ENCODE data around the gene C10orf90.

C10orf90 gene

GRCh38 chr10:126674741-126675515 is 4.4 kb upstream of the C10orf90 start:
- no peak for DNase-seq

DNA sequence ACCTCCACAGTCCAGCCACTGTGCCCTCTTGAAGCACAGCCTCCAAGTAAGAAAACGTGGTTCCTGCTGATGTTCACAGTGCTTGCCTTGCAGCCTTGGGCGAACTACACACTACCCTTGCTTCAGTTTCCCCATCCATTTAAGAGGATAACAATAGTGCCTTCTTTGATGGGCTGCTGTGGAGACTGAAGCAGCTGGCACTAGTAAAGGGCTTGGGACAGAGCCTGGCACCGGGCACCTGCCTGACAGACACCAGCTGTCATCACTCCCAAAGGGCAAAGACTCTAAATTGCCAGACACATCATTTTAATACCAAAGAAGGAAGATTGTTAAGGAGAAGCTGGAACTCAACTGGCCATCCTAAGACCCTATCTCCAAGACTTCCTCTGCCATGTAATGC is 3.1 kb upstream of the C10orf90 start:
- no peak for DNase-seq

GRCh38 chr10:126671402-126671975 is 996 bp upstream of the C10orf90 start:
- no peak for DNase-seq

DNA sequence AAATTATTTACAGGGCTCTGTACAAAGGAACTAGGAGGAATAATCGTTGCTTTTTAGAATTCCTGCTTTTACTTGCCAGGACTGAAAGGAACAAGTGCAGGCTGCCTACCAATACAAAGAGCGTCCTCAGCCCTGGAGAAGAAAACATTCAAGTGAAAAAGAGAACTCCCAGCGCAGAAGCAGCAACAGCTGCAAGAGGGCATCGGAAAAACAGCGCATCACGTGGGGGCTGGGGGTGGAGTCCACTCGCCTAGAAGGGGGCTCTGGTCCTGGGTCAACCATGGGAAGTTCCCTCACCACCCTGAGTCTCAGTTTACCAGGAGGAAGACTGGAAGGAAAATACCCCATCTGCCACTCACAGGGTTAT is 385 bp upstream of the C10orf90 start:
- no peak for DNase-seq

DNA sequence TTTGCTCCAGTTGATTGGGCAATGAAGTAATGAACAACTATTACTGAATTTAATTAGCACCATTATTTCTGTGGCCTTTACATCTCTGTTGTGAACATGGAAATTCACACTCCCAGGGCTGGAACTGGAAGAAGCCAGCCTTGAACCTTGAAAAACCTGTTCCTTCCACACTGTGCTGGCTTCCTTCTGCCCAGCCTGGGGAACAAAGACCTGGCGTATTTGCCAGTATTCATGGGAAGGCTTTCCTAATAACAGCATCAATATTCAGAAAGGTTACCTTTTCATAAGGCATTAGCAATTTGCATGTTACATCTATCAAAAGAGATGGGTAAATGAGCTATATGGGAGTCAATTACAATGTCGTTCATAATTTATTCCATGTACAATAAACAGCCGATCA is 1.3 kb downstream of the C10orf90 start:
- DNase-seq = no peak

- no peak for DNase-seq
Observed at GRCh38 chr10:126668505-126668904, 2.0 kb downstream of the C10orf90 start.

DNA sequence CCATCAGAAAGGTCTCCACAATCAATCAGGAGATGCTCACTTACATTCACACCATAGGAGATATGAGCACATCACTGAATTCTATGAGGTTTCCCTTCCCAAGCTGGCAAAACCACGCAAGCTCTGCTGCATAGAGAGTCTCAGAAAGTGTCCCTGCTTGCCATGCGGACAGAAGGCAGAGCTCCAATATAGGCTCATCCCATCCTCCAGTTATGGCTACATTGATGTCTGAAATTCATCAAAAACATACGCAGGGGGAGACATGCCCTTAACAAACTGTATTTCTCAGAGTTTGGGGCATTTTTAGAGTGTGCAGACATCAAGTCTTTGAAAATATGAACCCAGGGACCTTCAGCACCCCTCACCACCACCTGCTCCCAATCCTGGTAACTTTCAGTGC is 2.9 kb downstream of the C10orf90 start:
- no peak for DNase-seq

DNA sequence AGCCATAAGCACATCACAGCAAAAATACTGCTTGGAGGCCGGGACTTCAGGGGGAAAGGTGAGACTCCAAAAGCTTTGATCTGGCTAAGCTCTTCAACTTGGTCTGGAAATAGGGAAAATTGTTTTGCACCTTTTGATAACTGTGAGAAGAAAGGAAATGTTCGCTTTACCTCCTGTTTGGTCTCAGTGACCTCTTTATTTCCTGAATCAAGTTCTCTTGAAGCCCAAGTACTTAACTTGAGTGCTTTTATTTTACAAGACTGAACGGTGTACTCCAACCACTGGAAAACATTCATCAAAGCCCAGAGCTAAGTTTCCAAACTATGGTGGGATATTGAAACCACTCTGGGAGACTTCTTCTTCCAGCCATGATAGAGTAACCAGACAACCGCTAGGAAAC is 5.3 kb downstream of the C10orf90 start:
- DNase-seq = no peak

DNA sequence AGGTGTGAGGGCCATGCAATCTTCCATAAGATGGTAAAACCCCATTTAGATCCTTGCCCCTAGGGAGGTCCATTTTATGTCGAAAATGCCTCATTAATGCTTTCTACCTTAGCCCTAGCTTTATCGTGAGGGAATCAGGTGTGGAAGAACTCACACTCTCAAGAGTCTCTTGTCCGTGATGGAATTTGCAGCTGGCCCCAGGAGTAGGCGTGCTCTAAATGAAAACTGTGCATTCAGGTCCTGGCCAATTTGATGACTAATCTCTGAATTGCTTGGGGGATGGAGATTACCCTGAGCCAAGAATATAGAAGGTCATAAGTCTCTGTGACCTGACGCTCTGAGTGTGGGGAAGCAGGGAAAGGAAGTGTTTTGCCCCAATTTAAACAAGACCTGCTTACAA is 6.6 kb downstream of the C10orf90 start:
- DNase-seq = no peak

GRCh38 chr10:126663328-126663727 is 7.2 kb downstream of the C10orf90 start:
- no peak for DNase-seq

DNA sequence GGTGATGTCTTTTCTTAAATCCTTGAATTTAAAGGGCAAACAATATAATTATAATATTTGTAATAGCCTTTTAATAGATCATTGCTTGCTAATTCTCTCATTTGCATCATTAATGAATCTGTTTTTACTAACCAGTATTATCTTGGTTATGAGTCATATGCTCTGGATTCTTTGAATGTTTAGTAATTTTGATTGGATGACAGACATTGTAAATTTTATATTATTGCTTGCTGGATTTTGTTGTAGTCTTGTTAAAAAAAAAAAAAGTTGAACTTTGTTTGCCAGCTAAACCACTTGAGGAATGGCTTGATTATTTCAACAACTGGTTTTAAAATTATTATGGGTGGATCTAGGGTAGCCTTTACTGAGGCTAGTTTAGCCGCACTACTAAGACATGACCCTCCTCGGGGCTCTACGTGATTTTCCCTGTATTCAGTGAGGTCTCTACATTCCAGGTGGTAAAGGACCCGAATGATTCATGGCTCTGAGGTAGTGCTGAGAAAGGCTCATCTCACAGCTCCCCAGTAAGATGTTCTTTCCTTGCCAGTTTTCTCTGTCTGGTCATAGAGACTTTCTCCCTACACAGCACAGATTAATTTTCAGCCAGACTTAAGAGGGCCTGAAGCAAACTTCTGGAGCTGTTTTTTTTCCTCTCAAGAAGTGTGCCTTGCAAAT is 8.5 kb downstream of the C10orf90 start:
- DNase-seq = no peak

DNA sequence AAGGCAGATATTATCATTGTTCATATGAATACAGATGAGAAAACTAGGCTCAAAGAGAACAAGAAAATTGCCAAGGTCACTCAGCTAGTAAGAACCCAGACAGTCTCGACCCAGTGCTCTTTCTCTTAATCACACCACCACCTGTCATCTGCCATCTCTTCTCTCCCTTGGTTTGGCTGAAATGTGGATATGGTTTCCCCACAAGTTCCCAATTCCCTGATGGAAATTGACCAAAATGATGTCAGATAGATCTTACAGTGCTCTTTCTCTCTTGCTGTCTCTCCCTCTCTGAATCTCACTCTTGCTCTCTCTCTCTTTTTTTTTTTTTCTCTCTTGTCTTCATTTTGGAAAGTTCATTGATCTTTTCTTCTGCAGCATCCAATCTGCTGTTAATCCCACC is 9.1 kb downstream of the C10orf90 start:
- DNase-seq = no peak

- DNase-seq = no peak
Observed at GRCh38 chr10:126659750-126660149, 10.7 kb downstream of the C10orf90 start.

DNA sequence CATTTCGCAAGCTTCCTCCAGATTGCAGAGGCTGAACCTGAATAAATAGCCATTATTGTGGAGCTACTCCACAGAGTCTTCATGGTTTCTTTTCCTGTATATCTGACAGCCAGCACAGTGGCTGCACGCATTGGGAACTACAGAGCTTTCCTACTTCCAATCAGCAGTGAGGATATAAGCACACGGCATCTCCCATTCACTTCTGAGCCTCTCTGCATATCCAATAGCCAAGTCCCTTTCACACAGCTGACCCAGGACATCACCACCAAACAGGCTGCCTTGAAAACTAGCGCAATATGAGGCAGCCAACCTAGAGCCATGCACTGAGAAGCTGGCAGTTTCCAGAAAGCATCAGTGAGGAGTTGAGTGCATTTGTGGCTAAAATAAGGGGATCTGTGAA is 11.6 kb downstream of the C10orf90 start:
- DNase-seq = no peak

GRCh38 chr10:126654579-126654978 is 15.9 kb downstream of the C10orf90 start:
- DNase-seq = no peak

- no peak for DNase-seq
Observed at GRCh38 chr10:126651467-126651866, 19.0 kb downstream of the C10orf90 start.

GRCh38 chr10:126650161-126650560 is 20.3 kb downstream of the C10orf90 start:
- no peak for DNase-seq

DNA sequence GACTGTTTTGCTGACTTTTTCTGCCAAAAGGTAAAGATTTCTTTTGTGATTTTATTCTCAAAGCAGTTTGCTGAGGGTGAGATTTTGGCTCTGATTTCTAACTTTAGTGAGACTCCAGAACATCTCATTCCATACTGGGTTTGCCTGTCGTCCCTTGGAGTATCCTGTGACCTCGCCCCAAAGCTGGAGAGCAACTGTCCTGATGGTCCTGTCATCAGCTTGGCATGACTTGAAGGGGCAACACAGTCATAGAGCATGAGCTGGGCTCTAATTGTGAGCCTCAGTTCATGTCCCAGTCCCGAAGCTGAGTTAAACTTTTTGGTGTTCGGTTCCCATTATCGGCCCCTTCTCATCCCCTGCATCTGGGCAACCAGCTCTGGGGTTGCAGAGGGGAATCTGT is 23.4 kb downstream of the C10orf90 start:
- no peak for DNase-seq

DNA sequence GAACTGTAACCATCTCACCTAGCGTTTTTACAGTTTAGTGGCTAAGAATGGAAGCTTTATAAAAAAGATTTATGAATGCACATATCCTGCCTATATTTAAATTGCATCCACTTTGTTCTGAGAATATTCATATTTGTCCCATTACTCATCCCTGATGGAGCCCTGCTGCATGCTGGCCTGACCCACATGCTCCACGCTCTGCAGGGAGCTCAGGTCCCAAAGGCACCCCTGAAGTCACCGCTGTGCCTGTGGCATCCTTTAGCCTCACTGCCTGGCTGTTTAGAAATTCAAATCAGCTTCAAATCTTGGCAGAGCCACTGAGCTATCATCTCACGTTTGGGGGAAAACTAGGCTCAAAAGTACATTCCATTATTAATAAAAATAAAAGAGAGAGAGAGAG is 24.4 kb downstream of the C10orf90 start:
- no peak for DNase-seq

DNA sequence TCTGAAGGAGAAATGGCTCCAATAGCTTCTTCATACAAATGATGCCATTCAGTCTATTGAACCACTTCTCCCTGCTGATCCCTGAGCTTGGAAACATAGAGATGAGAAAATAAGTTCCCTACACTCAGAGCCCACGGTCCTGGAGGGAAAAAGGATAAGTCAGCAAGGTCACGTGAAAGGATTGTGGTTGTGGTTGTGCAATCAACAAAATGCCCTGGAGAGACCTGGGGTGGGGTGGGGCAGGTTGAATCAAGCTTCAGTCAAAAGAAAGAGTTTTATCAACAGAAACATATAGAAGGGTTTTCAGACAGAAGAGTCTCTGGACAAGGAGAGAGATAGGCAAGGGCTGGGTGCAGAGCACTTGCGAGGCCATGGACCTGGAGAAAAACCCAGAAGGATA is 30.1 kb downstream of the C10orf90 start:
- no peak for DNase-seq

- no peak for DNase-seq
Observed at GRCh38 chr10:126639084-126639483, 31.4 kb downstream of the C10orf90 start.

DNA sequence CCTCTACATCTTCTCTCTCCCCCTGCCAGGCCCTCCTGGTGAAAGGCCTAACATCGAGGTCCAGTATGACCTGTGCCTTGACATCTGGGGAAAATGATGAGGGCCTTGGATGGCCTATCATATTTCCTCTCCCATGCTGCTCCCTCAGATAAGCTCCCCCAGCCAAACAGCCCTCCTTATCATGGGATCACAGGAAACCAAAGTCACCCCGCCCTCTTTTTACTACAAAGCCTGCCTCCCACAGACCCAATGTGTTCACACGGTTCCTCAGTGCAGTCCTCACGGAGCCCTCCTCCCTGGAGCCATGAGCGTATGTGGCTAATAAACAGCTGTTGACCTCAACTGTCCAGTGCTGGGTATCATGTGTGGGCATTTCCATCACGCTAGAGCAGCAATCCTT is 32.0 kb downstream of the C10orf90 start:
- no peak for DNase-seq

DNA sequence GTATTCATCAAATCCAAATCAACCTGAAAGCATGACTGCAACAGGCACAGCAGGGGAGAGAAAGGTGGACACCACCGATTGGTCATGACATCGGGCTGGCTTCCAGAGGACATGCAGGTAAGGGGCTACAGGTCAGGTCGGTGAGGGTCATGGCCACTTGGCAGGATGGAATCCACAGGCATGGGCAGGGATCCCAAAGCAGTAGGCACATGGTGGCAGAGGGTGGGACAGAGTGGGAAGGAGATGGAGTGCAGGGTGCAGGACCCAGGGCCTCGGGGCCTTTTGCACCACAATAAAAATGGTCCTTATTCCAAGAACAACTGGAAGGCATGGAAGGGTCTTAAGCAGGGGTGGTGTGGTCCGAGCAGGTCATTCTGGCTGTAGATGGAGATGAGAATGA is 33.0 kb downstream of the C10orf90 start:
- no peak for DNase-seq

GRCh38 chr10:126634911-126635310 is 35.6 kb downstream of the C10orf90 start:
- no peak for DNase-seq

- DNase-seq = no peak
Observed at GRCh38 chr10:126634347-126634746, 36.1 kb downstream of the C10orf90 start.

All from activated CD4-positive, CD25-positive, alpha-beta regulatory T cell (primary cell).